Adrenal gland (tissue), 19 donors: Measurements from ENCODE around the gene NAT9. TPM values are rescaled to one million over a fixed set of nuclear protein-coding genes. Genes with fewer than 3 reads are reported as not detected.

Source experiments
- DNase-seq, 7 donors: peaks; one replicate each; pipeline ENCODE4 v3.0.0-alpha.2; 2019 to 2020
- H3K27ac ChIP-seq, 5 donors: fragments of 200-600 bp; sonication (generic) in 4 of 5; 1 replicate in 3 of 5; 2 replicates in 2 of 5; pipeline versions ENCODE4 v1.5.1 to v1.8.0; 2016 to 2020; ENCODE audit warnings: mild to moderate bottlenecking in 1 of 5
- H3K27me3 ChIP-seq: fragments of 200-600 bp; 2 replicates; pipeline ENCODE4 v1.8.0; 2021
- H3K36me3 ChIP-seq, 2 donors: fragments of 200-600 bp; replicated peaks in 1 of 2; 1 replicate in 1 of 2; 2 replicates in 1 of 2; pipeline versions ENCODE4 v1.5.1 to v1.8.0; 2018 to 2022
- H3K4me1 ChIP-seq, 2 donors: fragments of 200-600 bp; replicated peaks in 1 of 2; 1 replicate in 1 of 2; 2 replicates in 1 of 2; pipeline versions ENCODE4 v1.5.1 to v1.8.0; 2018 to 2021
- H3K4me3 ChIP-seq, 4 donors: fragments of 200-600 bp; sonication (generic) in 3 of 4; one replicate each; pipeline ENCODE4 v1.5.1; 2016 to 2018
- H3K9me3 ChIP-seq, 3 donors: fragments of 200-600 bp; sonication (generic) in 1 of 3; replicated peaks in 1 of 3; 1 replicate in 2 of 3; 2 replicates in 1 of 3; pipeline versions ENCODE4 v1.5.1 to v1.8.0; 2016 to 2021
- CTCF ChIP-seq, 6 experiments: fragments of 450-650 bp in 4 of 6; fragments of 200-600 bp in 2 of 6; sonication (generic) in 1 of 6; IDR thresholded peaks; 1 replicate in 5 of 6; 2 replicates in 1 of 6; pipeline versions ENCODE4 v1.5.1 to v1.8.0; 2016 to 2021; ENCODE audit warnings: antibody characterized with exemption in 6 of 6, mild to moderate bottlenecking in 2 of 6, moderate library complexity in 1 of 6
- POLR2A ChIP-seq, 2 donors: fragments of 450-650 bp; IDR thresholded peaks; one replicate each; pipeline ENCODE4 v1.6.1; 2017; ENCODE audit warnings: antibody characterized with exemption in 2 of 2, mild to moderate bottlenecking in 2 of 2, moderate library complexity in 1 of 2
- WGBS, 4 donors: extraction: QIAGEN DNeasy Blood & Tissue Kit in 2 of 4; methylation state at CpG; one replicate each; pipeline versions ENCODE4 v1.1.5 to v1.1.7; 2013 to 2017; 5-methylcytosine and 5-hydroxymethylcytosine counted together
- intact Hi-C, 2 donors: fragments of 100-400 bp; cut with DNase I; formaldehyde crosslinking; loops; one replicate each; pipeline versions ENCODE4 v1.14.1 to v1.15.0; 2022 to 2023
- long read RNA-seq, 10 donors: library from polyadenylated mRNA in 3 of 10; unstranded in 2 of 10; stranded (forward) in 1 of 10; transcript quantifications; one replicate each; pipeline ENCODE4 v2.0.0 and lab custom pipeline, GENCODE V29; 2021 to 2026
- polyA plus RNA-seq, 3 donors: library from polyadenylated mRNA; stranded (reverse); fragments of 200-250 nt in 2 of 3; fragments of 350-450 nt in 1 of 3; fragmentation: Illumina TruSeq in 1 of 3; extraction: RNeasy Lipid Tissue Mini Kit (QIAGEN cat#74804) in 1 of 3; gene quantifications; one replicate each; pipeline ENCODE4 v1.2.3, GENCODE V29; 2013 to 2014
- total RNA-seq, 9 donors: library from RNA; depleted of rRNA in 4 of 9; stranded (reverse); fragments of >200 nt in 4 of 9; fragments of 120-200 nt in 1 of 9; fragmentation: NEBNext Ultra II Directional in 1 of 9; extraction: Animal tissue kit (Norgen Biotek cat#: 25700) in 1 of 9; gene quantifications; one replicate each; pipeline versions ENCODE4 v1.1.0 to v1.2.4, GENCODE V29; 2013 to 2023
- donor health status: healthy with polysubstance abuse.
- donor health status: Bipolar disorder and iron deficiency.
- donor health status: DM: yes; HTN: yes; CAD: no.
- donor health status: DM: no; HTN: no; CAD: no.
- donor health status: DM: no; HTN: no; CAD: no.
- donor health status: DM: yes; HTN: yes; CAD: no.

The NAT9 gene
- total RNA-seq: 100 to 1,000 TPM in 1 of 9 donors, 10 to 100 TPM in 8; 23.1 to 149 (median 57.4) TPM
- polyA plus RNA-seq: 100 to 1,000 TPM in 2 of 3 donors, 10 to 100 TPM in 1; 91.6 to 112 (median 104) TPM
- long read RNA-seq, donor 1, transcript NAT9-201 (7 exons, 1,875 nt): minor isoform, 10 of 37 reads
- long read RNA-seq, donor 1, transcript NAT9-210 (7 exons, 1,860 nt): major isoform, 14 of 37 reads
- long read RNA-seq, donor 1, partial matches to known transcripts: 0 of 37 reads
- long read RNA-seq, donor 1, other reads (novel, unspliced or antisense): 0 of 37 reads
- long read RNA-seq, donor 2, transcript NAT9-210 (7 exons, 1,860 nt): major isoform, 6 of 12 reads
- long read RNA-seq, donor 2, partial matches to known transcripts: 0 of 12 reads
- long read RNA-seq, donor 2, other reads (novel, unspliced or antisense): 0 of 12 reads
- long read RNA-seq, donor 3, transcript NAT9-201 (7 exons, 1,875 nt): minor isoform, 6 of 21 reads
- long read RNA-seq, donor 3, transcript NAT9-210 (7 exons, 1,860 nt): major isoform, 8 of 21 reads
- long read RNA-seq, donor 3, partial matches to known transcripts: 0 of 21 reads
- long read RNA-seq, donor 3, other reads (novel, unspliced or antisense): 0 of 21 reads
- long read RNA-seq, donor 4, transcript NAT9-210 (7 exons, 1,860 nt): major isoform, 14 of 48 reads
- long read RNA-seq, donor 4, transcript NAT9-201 (7 exons, 1,875 nt): minor isoform, 8 of 48 reads
- long read RNA-seq, donor 4, partial matches to known transcripts: 2 of 48 reads
- long read RNA-seq, donor 4, other reads (novel, unspliced or antisense): 18 of 48 reads
- long read RNA-seq, donor 5, transcript NAT9-210 (7 exons, 1,860 nt): major isoform, 49 of 202 reads
- long read RNA-seq, donor 5, transcript NAT9-201 (7 exons, 1,875 nt): minor isoform, 39 of 202 reads
- long read RNA-seq, donor 5, transcript NAT9-225 (6 exons, 1,993 nt): minor isoform, 9 of 202 reads
- long read RNA-seq, donor 5, transcript NAT9-224 (6 exons, 583 nt): minor isoform, 12 of 202 reads
- long read RNA-seq, donor 5, partial matches to known transcripts: 11 of 202 reads
- long read RNA-seq, donor 5, other reads (novel, unspliced or antisense): 66 of 202 reads
- long read RNA-seq, donor 6, transcript NAT9-210 (7 exons, 1,860 nt): major isoform, 10 of 25 reads
- long read RNA-seq, donor 6, partial matches to known transcripts: 0 of 25 reads
- long read RNA-seq, donor 6, other reads (novel, unspliced or antisense): 7 of 25 reads
- long read RNA-seq, donor 7, transcript NAT9-210 (7 exons, 1,860 nt): major isoform, 6 of 13 reads
- long read RNA-seq, donor 7, partial matches to known transcripts: 0 of 13 reads
- long read RNA-seq, donor 7, other reads (novel, unspliced or antisense): 0 of 13 reads
- long read RNA-seq, donor 8, transcript NAT9-201 (7 exons, 1,875 nt): major isoform, 11 of 26 reads
- long read RNA-seq, donor 8, transcript NAT9-210 (7 exons, 1,860 nt): minor isoform, 8 of 26 reads
- long read RNA-seq, donor 8, partial matches to known transcripts: 0 of 26 reads
- long read RNA-seq, donor 8, other reads (novel, unspliced or antisense): 0 of 26 reads
- long read RNA-seq, donor 9, transcript NAT9-210 (7 exons, 1,860 nt): major isoform, 5 of 12 reads
- long read RNA-seq, donor 9, partial matches to known transcripts: 0 of 12 reads
- long read RNA-seq, donor 9, other reads (novel, unspliced or antisense): 0 of 12 reads
- long read RNA-seq, donor 10, partial matches to known transcripts: 0 of 7 reads
- long read RNA-seq, donor 10, other reads (novel, unspliced or antisense): 0 of 7 reads

GRCh38 chr17:74776044-74776962, at the start of gene NAT9:
Gene NAT9, minus strand, starts transcription at chr17:74776345. Its CDS starts 647 bp downstream, at chr17:74775698.
- peaks cover 0 to 22% of the 10 kb centered on the region in 2 donors for H3K36me3 ChIP-seq
- intact Hi-C loops: no loop called here
- peak; percentile 97 to 99 (median 98) for DNase-seq
- no peaks in the 10 kb centered on the region for H3K9me3 ChIP-seq
- TF ChIP-seq POLR2A (IDR thresholded peaks at IDR 0.05): peak in 1 of 2 donors; percentile 48
- TF ChIP-seq CTCF (IDR thresholded peaks at IDR 0.05): no peak
- H3K27ac ChIP-seq: peak within 1 kb of the TSS in 4 of 5 donors; percentile 63 to 85 (median 74)
- H3K4me1 ChIP-seq: peaks cover 31 to 42% of the 10 kb centered on the region in 2 donors
- H3K4me3 ChIP-seq: peak within 1 kb of the TSS; percentile 19 to 78 (median 66)
- no peaks in the 10 kb centered on the region for H3K27me3 ChIP-seq
- 0 to 1% (median 1%) methylated on average over 44 to 64 of the region's 64 CpGs for WGBS, 4 donors

GRCh38 chr17:74824961-74825627, 48.9 kb upstream of the NAT9 start:
- Histone ChIP-seq H3K4me1 (no peaks in the 10 kb centered on the region), H3K36me3 (no peaks in the 10 kb centered on the region), H3K9me3 (no peaks in the 10 kb centered on the region), H3K4me3 (no peak overlapping the region), H3K27me3 (no peaks in the 10 kb centered on the region), H3K27ac (no peak overlapping the region)
- TF ChIP-seq POLR2A (IDR thresholded peaks at IDR 0.05) (no peak), CTCF (IDR thresholded peaks at IDR 0.05) (no peak)
- WGBS, 4 donors: 81 to 90% (median 85%) methylated on average over 3 to 11 of the region's 11 CpGs
- no peak for DNase-seq
- intact Hi-C loops: no loop called here

GRCh38 chr17:74822939-74823367, 46.8 kb upstream of the NAT9 start:
- WGBS, 4 donors: 76 to 84% (median 79%) methylated on average over 10 to 12 of the region's 12 CpGs
- Histone ChIP-seq H3K27me3 (no peaks in the 10 kb centered on the region), H3K4me3 (no peak overlapping the region), H3K36me3 (no peaks in the 10 kb centered on the region), H3K9me3 (no peaks in the 10 kb centered on the region), H3K27ac (peak overlapping the region in 1 of 5 donors; percentile 41), H3K4me1 (no peaks in the 10 kb centered on the region)
- TF ChIP-seq POLR2A (IDR thresholded peaks at IDR 0.05) (no peak), CTCF (IDR thresholded peaks at IDR 0.05) (no peak)
- peak in 1 of 7 donors; percentile 37 for DNase-seq
- intact Hi-C loops: no loop called here
